ENCODE measurements around the gene ZMIZ1.
A peak's percentile ranks its signal among the peaks of the same experiment; 100 is the strongest.

GRCh38 chr10:79131836-79132631 lies 63.3 kb downstream of the ZMIZ1 start:
- TF ChIP-seq CTCF (IDR thresholded peaks at IDR 0.05; ENCODE audit: low read depth, low read length) (no peak), POLR2A (IDR thresholded peaks at IDR 0.05; ENCODE audit: extremely low read depth, insufficient read length) (no peak), MAX (IDR thresholded peaks at IDR 0.05; ENCODE audit: low read depth, low read length) (peak; percentile 61)

Data from NB4 (cell line).